GM18507 (cell line): ENCODE results near the gene ST6GALNAC6.
"Not testable (repeated sequence)": the region's sequence is repeated elsewhere in the genome, so short reads cannot be mapped to it uniquely, and the experiment has no call there.

Experiments used
- DNase-seq: peaks from one replicate; pipeline ENCODE4 v3.0.0; 2011; ENCODE audit warnings: low read depth; ENCODE audit not compliant: insufficient read length; ENCODE audit errors: extremely low spot score
- FAIRE-seq: peaks from 2 replicates; lab custom pipeline; 2011; peaks lifted over from hg19 to GRCh38; lab: Jason Lieb, UNC

ST6GALNAC6 gene

DNA sequence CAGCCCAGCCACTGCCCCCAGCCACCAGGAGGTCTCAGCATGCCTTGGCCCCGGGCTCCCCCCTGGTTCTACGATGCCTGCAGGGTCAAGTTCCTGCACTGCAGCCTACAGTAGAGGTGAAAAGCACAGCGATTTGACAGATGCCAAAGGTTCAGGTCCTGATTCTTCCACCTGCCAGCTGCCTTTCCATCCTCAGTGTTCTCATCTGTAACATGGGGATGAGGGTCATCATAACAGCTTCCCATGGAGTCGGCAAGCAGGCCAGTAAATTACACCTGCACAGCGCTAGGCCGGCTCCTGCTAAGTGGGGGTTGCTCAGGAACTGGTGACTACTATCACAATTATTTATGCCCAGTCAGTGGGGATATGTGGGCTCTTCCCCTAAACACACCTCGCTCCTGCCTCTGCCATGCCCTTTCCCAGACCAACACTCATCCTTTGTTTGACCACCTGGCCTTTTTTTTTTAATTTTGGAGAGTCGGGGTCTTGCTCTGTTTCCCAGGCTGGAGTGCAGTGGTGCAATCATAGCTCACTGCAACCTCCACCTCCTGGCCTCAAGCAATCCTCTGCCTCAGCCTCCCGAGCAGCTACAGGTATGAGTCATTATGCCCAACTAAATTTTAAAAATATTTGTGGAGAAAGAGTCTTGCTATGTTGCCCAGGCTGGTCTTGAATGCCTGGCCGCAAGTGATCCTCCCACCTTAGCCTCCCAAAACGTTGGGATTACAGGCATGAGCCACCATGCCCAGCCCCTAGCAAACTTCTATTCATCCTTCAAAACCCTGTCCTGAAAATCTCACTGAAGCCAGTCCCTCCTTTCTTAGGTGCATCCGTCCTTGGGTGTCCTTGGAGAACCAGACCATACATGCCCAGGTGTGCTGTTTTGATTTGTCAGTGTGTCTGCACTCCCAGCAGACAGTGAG lies 51.3 kb downstream of the ST6GALNAC6 start:
- no peak for FAIRE-seq
- DNase-seq: no peak

- no peak for DNase-seq
- FAIRE-seq: no peak
Observed at GRCh38 chr9:127847178-127847510, 52.3 kb downstream of the ST6GALNAC6 start.

DNA sequence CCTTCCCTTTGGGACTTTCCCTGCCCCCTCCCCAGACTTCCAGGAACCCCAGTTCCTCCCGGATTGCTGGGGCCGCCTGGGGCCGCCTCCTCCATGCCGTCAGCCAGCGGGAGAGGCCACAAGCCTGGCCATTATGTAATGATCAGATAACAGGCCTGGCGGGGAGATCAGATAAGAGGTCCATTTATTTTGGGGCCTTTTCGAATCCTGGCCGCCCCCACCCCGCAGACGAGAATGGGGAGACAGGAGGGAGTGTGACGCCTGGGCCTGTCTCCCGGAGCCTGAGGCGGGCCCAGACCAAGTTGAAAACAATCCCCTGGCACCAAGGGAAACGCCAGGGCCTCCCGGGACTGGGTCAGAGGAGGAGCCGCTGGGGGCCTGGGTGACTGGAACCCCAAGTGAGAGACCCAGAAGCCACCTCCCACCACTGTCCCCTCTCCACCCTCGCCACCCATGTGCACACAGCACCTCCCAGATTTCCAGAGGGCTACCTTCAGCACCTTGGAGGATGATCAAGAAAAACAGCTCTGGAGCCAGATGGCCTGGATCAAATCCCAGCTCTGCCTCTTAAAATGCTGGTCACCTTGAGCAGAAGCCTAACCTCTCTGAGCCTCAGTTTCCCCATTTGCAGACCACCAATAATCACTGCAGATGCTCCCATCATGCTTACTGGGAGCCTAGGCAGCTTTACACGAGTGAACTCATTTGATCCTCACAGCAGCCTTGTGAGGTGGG lies 52.8 kb downstream of the ST6GALNAC6 start:
- FAIRE-seq: no peak
- no peak for DNase-seq

GRCh38 chr9:127845619-127846018 lies 53.8 kb downstream of the ST6GALNAC6 start:
- not testable (repeated sequence) for DNase-seq, FAIRE-seq

GRCh38 chr9:127844821-127845359 lies 54.5 kb downstream of the ST6GALNAC6 start:
- FAIRE-seq: no peak
- no peak for DNase-seq

- DNase-seq (no peak), FAIRE-seq (no peak)
Observed at GRCh38 chr9:127841087-127841835, 58.1 kb downstream of the ST6GALNAC6 start.

DNA sequence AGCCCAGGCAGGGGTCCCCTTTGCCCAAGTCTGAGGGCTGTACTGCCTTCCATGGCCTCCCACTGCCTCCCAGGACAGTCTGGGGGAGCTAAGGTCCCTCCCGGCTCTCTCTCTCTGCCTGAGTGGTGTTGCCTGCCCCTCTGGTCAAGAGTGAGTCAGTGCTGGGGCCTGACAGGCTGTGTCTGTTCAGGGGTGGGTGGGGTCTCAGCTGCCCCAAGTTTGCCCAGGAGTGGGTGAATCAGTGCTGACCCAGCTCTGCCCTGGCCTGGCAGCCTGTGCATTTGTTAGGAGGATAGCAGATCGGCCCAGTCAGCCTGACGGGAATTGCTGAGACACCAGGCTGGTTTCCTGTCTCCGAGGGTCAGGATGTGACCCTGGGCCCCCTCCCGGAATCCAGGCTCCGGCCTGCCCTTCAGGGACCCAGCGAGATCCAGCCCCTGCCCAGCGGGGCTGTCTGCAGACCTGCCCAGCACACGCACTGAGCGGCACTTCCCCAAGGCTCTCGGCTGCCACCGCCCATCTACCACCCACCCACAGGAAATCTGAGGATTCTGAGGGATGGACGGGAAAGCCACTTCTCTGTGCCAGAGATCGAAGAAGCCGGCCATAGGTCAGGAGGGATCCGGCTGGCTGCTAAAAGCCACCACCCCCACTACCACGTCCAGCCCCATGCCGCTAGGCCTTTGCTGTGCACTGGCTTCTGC lies 60.9 kb downstream of the ST6GALNAC6 start:
- FAIRE-seq (no peak), DNase-seq (no peak)

- DNase-seq: no peak
- FAIRE-seq: no peak
Observed at GRCh38 chr9:127837346-127837745, 62.1 kb downstream of the ST6GALNAC6 start.

DNA sequence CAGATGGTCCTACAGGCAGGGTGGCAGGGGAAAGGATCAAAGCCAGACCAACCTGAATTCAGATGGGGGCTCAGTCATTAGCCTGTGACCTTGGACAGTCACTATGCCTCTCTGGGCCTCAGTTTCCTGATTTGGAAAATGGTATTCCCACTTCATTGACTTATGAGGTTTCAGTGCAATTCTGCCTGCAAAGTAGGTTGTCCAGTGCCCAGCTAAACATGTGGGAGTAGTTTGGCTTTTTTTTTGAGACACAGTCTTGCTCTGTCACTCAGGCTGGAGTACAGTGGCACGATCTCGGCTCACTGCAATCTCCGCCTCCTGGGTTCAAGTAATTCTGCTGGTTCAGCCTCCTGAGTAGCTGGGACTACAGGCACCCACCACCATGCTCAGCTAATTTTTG lies 62.8 kb downstream of the ST6GALNAC6 start:
- not testable (repeated sequence) for FAIRE-seq, DNase-seq

GRCh38 chr9:127835991-127836516 lies 63.3 kb downstream of the ST6GALNAC6 start:
- FAIRE-seq: no peak
- DNase-seq: no peak
